ENCODE data around the gene TWNK.

DNA sequence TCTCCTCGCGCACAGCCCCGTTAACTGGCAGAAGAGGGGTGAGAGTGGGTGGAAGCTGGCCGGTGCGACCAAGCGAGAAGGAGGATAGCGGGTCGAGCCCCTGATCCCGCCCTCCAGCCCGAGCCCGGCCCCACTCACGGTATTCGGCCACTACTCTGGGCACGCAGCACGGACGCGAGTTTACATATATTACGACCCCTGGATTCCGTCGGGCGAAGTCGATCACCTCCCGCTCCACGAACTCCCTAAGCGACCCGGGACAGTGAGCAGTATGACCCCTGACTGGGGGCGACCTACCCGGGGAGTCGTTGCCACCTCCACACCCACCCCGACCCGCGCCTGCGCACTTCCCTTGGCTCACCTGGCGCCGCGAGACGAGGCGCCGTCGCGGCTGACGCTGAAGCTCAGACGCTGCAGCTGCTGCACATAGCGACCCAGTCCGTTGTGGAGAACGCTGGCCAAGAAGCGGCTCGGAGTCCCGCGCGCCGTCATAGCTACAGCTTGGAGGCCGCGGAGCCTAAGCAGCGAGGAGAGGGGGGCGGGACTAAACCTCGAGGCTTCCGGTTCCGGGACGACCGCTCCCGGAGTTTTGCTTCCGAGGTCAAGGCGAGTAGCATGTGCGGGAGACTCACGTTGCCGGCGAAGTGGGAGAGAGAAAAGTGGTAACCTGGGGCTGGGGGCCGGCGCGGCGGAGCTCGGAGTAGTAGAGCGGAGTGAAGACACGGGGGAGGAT, at the start of gene TWNK, which contains the start of gene MRPL43:
- no peak for TF ChIP-seq SUZ12 (IDR thresholded peaks at IDR 0.05; ENCODE audit: extremely low read depth, insufficient read depth, insufficient read length)
- no peak for TF ChIP-seq ZNF274 (IDR thresholded peaks at IDR 0.05; ENCODE audit: low read depth, low read length)
- TF ChIP-seq YY1 (IDR thresholded peaks at IDR 0.05; ENCODE audit: insufficient read depth, insufficient read length) = no peak
